Naive thymus-derived CD8-positive, alpha-beta T cell (primary cell): ENCODE results near the gene MUSTN1. TPM values are rescaled to one million over a fixed set of nuclear protein-coding genes. Genes with fewer than 3 reads are reported as not detected.

Source experiments
- ATAC-seq, 2 donors: fragments of 150-1000 bp; cut with Tn5 transposase in 1 of 2; sonication (Bioruptor Pico), chemical (Tn5 transposase) in 1 of 2; 1 replicate in 1 of 2; 2 replicates in 1 of 2; pipeline ENCODE4 v1.10.0; 2021; ENCODE audit warnings: mild to moderate bottlenecking in 2 of 2, moderate library complexity in 2 of 2
- POLR2A ChIA-PET: fragments of 350-600 bp; sonication (Branson Sonifier 250); formaldehyde crosslinking; loops from one replicate; lab custom pipeline; 2021; ENCODE audit warnings: antibody characterized with exemption; lab: Charles Lee
- DNase-seq, 10 donors: peaks; one replicate each; pipeline versions ENCODE4 v3.0.0 to v3.0.0-alpha.2; 2020 to 2022
- H3K27ac Mint-ChIP-seq, 10 donors: one replicate each; pipeline ENCODE4 v1.8.0; 2020 to 2022; ENCODE audit warnings: mild to moderate bottlenecking in 10 of 10, mixed read lengths in 10 of 10, moderate library complexity in 4 of 10, inconsistent platforms in 1 of 10
- H3K27me3 Mint-ChIP-seq, 5 donors: one replicate each; pipeline ENCODE4 v1.8.0; 2021 to 2022; ENCODE audit warnings: mixed read lengths in 5 of 5
- H3K36me3 Mint-ChIP-seq, 3 donors: one replicate each; pipeline ENCODE4 v1.8.0; 2020 to 2022; ENCODE audit warnings: mixed read lengths in 3 of 3, mild to moderate bottlenecking in 2 of 3, inconsistent platforms in 1 of 3
- H3K4me1 Mint-ChIP-seq, 4 donors: one replicate each; pipeline ENCODE4 v1.8.0; 2021 to 2022; ENCODE audit warnings: mixed read lengths in 4 of 4
- H3K4me3 Mint-ChIP-seq, 10 donors: one replicate each; pipeline ENCODE4 v1.8.0; 2020 to 2022; ENCODE audit warnings: mild to moderate bottlenecking in 10 of 10, mixed read lengths in 10 of 10, moderate library complexity in 6 of 10, inconsistent platforms in 1 of 10
- H3K9me3 Mint-ChIP-seq, 9 donors: one replicate each; pipeline ENCODE4 v1.8.0; 2020 to 2022; ENCODE audit warnings: mixed read lengths in 9 of 9, mild to moderate bottlenecking in 3 of 9, inconsistent platforms in 1 of 9, moderate library complexity in 1 of 9
- microRNA-seq: library from miRNA; unstranded; fragments of <30 nt; microRNA quantifications from one replicate; pipeline ENCODE4 v1.2.0, GENCODE V29; 2022; ENCODE audit warnings: borderline microRNAs expressed
- polyA plus RNA-seq, 3 donors: library from polyadenylated mRNA; unstranded; fragments of 300-500 nt; fragmentation: Illumina TruSeq; gene quantifications; one replicate each; pipeline ENCODE4 v1.2.3, GENCODE V29; 2021
- total RNA-seq, 8 experiments: library from RNA in 2 of 8; stranded (reverse) in 2 of 8; gene quantifications; one replicate each; pipeline ENCODE4 v1.2.3 and lab custom pipeline; 2021 to 2026

Gene MUSTN1
- total and polyA plus RNA-seq, 5 experiments from 2014 or later = 0.68 to 3.4 TPM; not detected in 3

- Mint-ChIP-seq H3K4me3 (no peak overlapping the region), H3K9me3 (no peaks in the 10 kb centered on the region), H3K36me3 (no peaks in the 10 kb centered on the region), H3K27ac (peak overlapping the region in 1 of 10 donors; percentile 61), H3K4me1 (peaks cover 0 to 2% (median under 1%) of the 10 kb centered on the region in 4 donors), H3K27me3 (peaks cover 0 to 14% (median 3%) of the 10 kb centered on the region in 5 donors)
- peak in 1 of 10 donors; percentile 37 for DNase-seq
- ATAC-seq = no peak
- POLR2A ChIA-PET = no interaction called here
These were observed 48.2 kb downstream of the MUSTN1 start for GRCh38 chr3:52786330-52787215.

GRCh38 chr3:52784931-52785590 lies 49.8 kb downstream of the MUSTN1 start:
- ATAC-seq (no peak), DNase-seq (peak in 1 of 10 donors; percentile 37)
- no peaks in the 10 kb centered on the region for H3K9me3 Mint-ChIP-seq
- peaks cover 0 to 2% (median under 1%) of the 10 kb centered on the region in 4 donors for H3K4me1 Mint-ChIP-seq
- POLR2A ChIA-PET = no interaction called here
- no peak overlapping the region for H3K27ac Mint-ChIP-seq
- no peak overlapping the region for H3K4me3 Mint-ChIP-seq
- H3K27me3 Mint-ChIP-seq = peaks cover 0 to 14% (median 7%) of the 10 kb centered on the region in 5 donors
- H3K36me3 Mint-ChIP-seq = no peaks in the 10 kb centered on the region

- H3K27me3 Mint-ChIP-seq = peaks cover 0 to 14% (median 7%) of the 10 kb centered on the region in 5 donors
- POLR2A ChIA-PET = no interaction called here
These were observed 50.7 kb downstream of the MUSTN1 start for GRCh38 chr3:52784021-52784621.

GRCh38 chr3:52783211-52783555 lies 51.6 kb downstream of the MUSTN1 start:
- ATAC-seq (no peak), DNase-seq (no peak)
- H3K4me1 Mint-ChIP-seq = peaks cover 0 to 10% (median under 1%) of the 10 kb centered on the region in 4 donors
- no peaks in the 10 kb centered on the region for H3K9me3 Mint-ChIP-seq
- POLR2A ChIA-PET = no interaction called here
- no peaks in the 10 kb centered on the region for H3K36me3 Mint-ChIP-seq
- peak overlapping the region in 1 of 10 donors; percentile 35 for H3K27ac Mint-ChIP-seq
- H3K4me3 Mint-ChIP-seq = no peak overlapping the region
- peaks cover 0 to 14% (median 7%) of the 10 kb centered on the region in 5 donors for H3K27me3 Mint-ChIP-seq

More at GRCh38 chr3:52784021-52784621, 50.7 kb downstream of the MUSTN1 start:
- Mint-ChIP-seq H3K9me3 (no peaks in the 10 kb centered on the region), H3K4me3 (no peak overlapping the region), H3K27ac (no peak overlapping the region), H3K4me1 (peaks cover 0 to 7% (median 2%) of the 10 kb centered on the region in 4 donors), H3K36me3 (no peaks in the 10 kb centered on the region)
- no peak for ATAC-seq
- DNase-seq = peak in 1 of 10 donors; percentile 41

Small RNAs within 50 kb of the gene (microRNA-seq; reads per million reads assigned to microRNA genes)
- gene MIR8064 = not detected

Other genes starting within 250 kb of the MUSTN1 start
- gene PBRM1, start 149.1 kb downstream of the MUSTN1 start, total RNA-seq = 10 to 100 TPM; 66.0 to 72.9 TPM
- gene PBRM1, start 149.1 kb downstream of the MUSTN1 start, polyA plus RNA-seq = 10 to 100 TPM; 71.8 to 81.4 (median 80.5) TPM
- 100 to 1,000 TPM; 107 to 109 TPM for gene GNL3, start 149.0 kb downstream of the MUSTN1 start, total RNA-seq
- gene GNL3, start 149.0 kb downstream of the MUSTN1 start, polyA plus RNA-seq = 10 to 100 TPM; 41.8 to 77.5 (median 73.2) TPM
- 10 to 100 TPM; 39.2 to 41.0 TPM for gene GLT8D1, start 129.2 kb downstream of the MUSTN1 start, total RNA-seq
- gene GLT8D1, start 129.2 kb downstream of the MUSTN1 start, polyA plus RNA-seq = 10 to 100 TPM; 54.8 to 67.4 (median 58.3) TPM
- 10 to 100 TPM; 80.1 to 89.9 TPM for gene SPCS1, start 128.9 kb downstream of the MUSTN1 start, total RNA-seq
- 100 to 1,000 TPM; 340 to 369 (median 348) TPM for gene SPCS1, start 128.9 kb downstream of the MUSTN1 start, polyA plus RNA-seq
- gene NEK4, start 64.1 kb downstream of the MUSTN1 start, total RNA-seq = 10 to 100 TPM; 24.4 to 25.3 TPM
- 10 to 100 TPM in 2 of 3 donors, 1 to 10 TPM in 1; 6.2 to 12.4 (median 10.3) TPM for gene NEK4, start 64.1 kb downstream of the MUSTN1 start, polyA plus RNA-seq
- not detected for gene ITIH1, start 57.4 kb downstream of the MUSTN1 start, total RNA-seq
- not detected for gene ITIH1, start 57.4 kb downstream of the MUSTN1 start, polyA plus RNA-seq
- gene ITIH3, start 40.2 kb downstream of the MUSTN1 start, total RNA-seq = not detected
- gene ITIH3, start 40.2 kb downstream of the MUSTN1 start, polyA plus RNA-seq = under 1 TPM in 1 of 3 donors, not detected in 2; 0.40 TPM
- gene ITIH4, start 4.3 kb downstream of the MUSTN1 start, total RNA-seq = 10 to 100 TPM; 28.8 to 32.6 TPM
- under 1 TPM in 2 of 3 donors, not detected in 1; 0.05 to 0.60 TPM for gene ITIH4, start 4.3 kb downstream of the MUSTN1 start, polyA plus RNA-seq
- 10 to 100 TPM; 19.5 to 26.5 TPM for gene STIMATE, start 62.5 kb upstream of the MUSTN1 start, total RNA-seq
- gene STIMATE, start 62.5 kb upstream of the MUSTN1 start, polyA plus RNA-seq = 1 to 10 TPM; 5.1 to 6.3 (median 5.3) TPM
- 10 to 100 TPM; 35.2 to 35.5 TPM for gene SFMBT1, start 211.1 kb upstream of the MUSTN1 start, total RNA-seq
- 10 to 100 TPM; 13.4 to 29.7 (median 18.1) TPM for gene SFMBT1, start 211.1 kb upstream of the MUSTN1 start, polyA plus RNA-seq